HL-60 (cell line): ENCODE data around the gene ERBB4.

ENCODE experiments used
- DNase-seq, 2 experiments: peaks; one replicate each; pipeline ENCODE4 v3.0.0-alpha.2; 2010 to 2020; ENCODE audit warnings: low read depth in 1 of 2, low spot score in 1 of 2
- H3K27ac ChIP-seq: fragments of 250-450 bp; sonication (Bioruptor Pico); replicated peaks from 2 replicates; pipeline ENCODE4 v1.5.1; 2020; ENCODE audit warnings: mild to moderate bottlenecking, moderate library complexity
- H3K27me3 ChIP-seq: fragments of 250-450 bp; sonication (Bioruptor Pico); 2 replicates; pipeline ENCODE4 v1.5.1; 2021; ENCODE audit warnings: mild to moderate bottlenecking, moderate library complexity; ENCODE audit not compliant: insufficient read depth, poor library complexity, severe bottlenecking
- H3K4me3 ChIP-seq: replicated peaks from 2 replicates; pipeline ENCODE4 v1.5.1; 2011; ENCODE audit warnings: mild to moderate bottlenecking, control low read depth, low read length; ENCODE audit not compliant: insufficient read depth
- CTCF ChIP-seq: IDR thresholded peaks from one replicate; pipeline ENCODE4 v1.5.1; 2011; ENCODE audit warnings: low read length, control low read depth, inconsistent platforms; ENCODE audit not compliant: insufficient read depth
- GABPA ChIP-seq: IDR thresholded peaks from 2 replicates; pipeline ENCODE4 v1.6.1; 2012; ENCODE audit warnings: low read depth
- POLR2AphosphoS5 ChIP-seq: IDR thresholded peaks from 2 replicates; pipeline ENCODE4 v1.6.1; 2012; ENCODE audit warnings: low read depth
- REST ChIP-seq: IDR thresholded peaks from 2 replicates; pipeline ENCODE4 v1.6.1; 2012; ENCODE audit warnings: low read depth; ENCODE audit not compliant: insufficient replicate concordance
- SPI1 ChIP-seq: IDR thresholded peaks from 2 replicates; pipeline ENCODE4 v1.6.1; 2012; ENCODE audit warnings: low read depth, mild to moderate bottlenecking, borderline replicate concordance

The ERBB4 gene

GRCh38 chr2:211440107-211440506 is 1098.5 kb downstream of the ERBB4 start:
- Histone ChIP-seq H3K27ac (no peak overlapping the region), H3K4me3 (no peak overlapping the region), H3K27me3 (no peaks in the 10 kb centered on the region)
- no peak for DNase-seq
- TF ChIP-seq CTCF, result no peak
- TF ChIP-seq POLR2AphosphoS5, result no peak
- TF ChIP-seq REST, result no peak
- TF ChIP-seq GABPA, result no peak
- no peak for TF ChIP-seq SPI1

GRCh38 chr2:211439011-211439410 is 1099.6 kb downstream of the ERBB4 start:
- no peak for DNase-seq
- H3K4me3 ChIP-seq, result no peak overlapping the region
- H3K27ac ChIP-seq, result no peak overlapping the region
- TF ChIP-seq GABPA (no peak), POLR2AphosphoS5 (no peak), REST (no peak), CTCF (no peak)
- no peaks in the 10 kb centered on the region for H3K27me3 ChIP-seq

- H3K27me3 ChIP-seq, result no peaks in the 10 kb centered on the region
- H3K4me3 ChIP-seq, result no peak overlapping the region
- no peak overlapping the region for H3K27ac ChIP-seq
- DNase-seq, result no peak
- TF ChIP-seq GABPA (no peak), REST (no peak), CTCF (no peak), SPI1 (no peak), POLR2AphosphoS5 (no peak)
Observed at GRCh38 chr2:211437396-211437795, 1101.2 kb downstream of the ERBB4 start.
